GM18873 (cell line): Measurements from ENCODE around the gene PTPN9.
"Not testable (repeated sequence)": the region's sequence is repeated elsewhere in the genome, so short reads cannot be mapped to it uniquely, and the experiment has no call there.

Source experiments
- ATAC-seq: cut with Tn5 transposase; IDR thresholded peaks from one replicate; pipeline ENCODE4 v1.9.1; 2021; ENCODE audit warnings: mild to moderate bottlenecking, moderate library complexity, moderate number of reproducible peaks; ENCODE audit not compliant: unreplicated experiment, low FRiP score

The PTPN9 gene

DNA sequence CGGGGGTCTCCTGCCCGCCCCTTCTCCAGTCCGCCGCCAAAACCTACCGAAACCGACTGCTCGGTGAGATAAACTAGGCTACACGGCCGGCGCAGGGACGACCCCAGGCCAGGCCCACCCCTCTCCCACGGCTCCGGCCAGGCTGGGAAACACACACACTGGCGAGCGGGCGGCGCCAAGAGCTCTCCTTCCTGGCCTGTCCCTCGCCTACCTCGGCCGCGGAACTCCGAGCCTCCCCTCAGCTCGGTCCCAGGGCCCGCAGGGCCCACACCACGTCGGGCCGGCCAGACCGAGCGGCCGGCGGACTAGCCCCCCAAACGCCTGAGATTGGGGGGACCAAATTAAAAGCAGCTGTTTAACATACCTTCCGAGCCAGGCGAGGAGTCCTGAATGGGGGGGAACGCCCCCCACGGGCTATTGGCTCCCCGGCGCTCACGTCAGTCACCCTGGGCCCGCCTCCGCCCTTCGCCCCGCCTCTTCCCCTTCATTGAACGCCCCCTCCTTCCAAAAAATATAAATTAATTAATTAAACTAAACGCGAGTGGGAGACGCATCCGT is 123.6 kb downstream of the PTPN9 start:
- ATAC-seq = no peak

DNA sequence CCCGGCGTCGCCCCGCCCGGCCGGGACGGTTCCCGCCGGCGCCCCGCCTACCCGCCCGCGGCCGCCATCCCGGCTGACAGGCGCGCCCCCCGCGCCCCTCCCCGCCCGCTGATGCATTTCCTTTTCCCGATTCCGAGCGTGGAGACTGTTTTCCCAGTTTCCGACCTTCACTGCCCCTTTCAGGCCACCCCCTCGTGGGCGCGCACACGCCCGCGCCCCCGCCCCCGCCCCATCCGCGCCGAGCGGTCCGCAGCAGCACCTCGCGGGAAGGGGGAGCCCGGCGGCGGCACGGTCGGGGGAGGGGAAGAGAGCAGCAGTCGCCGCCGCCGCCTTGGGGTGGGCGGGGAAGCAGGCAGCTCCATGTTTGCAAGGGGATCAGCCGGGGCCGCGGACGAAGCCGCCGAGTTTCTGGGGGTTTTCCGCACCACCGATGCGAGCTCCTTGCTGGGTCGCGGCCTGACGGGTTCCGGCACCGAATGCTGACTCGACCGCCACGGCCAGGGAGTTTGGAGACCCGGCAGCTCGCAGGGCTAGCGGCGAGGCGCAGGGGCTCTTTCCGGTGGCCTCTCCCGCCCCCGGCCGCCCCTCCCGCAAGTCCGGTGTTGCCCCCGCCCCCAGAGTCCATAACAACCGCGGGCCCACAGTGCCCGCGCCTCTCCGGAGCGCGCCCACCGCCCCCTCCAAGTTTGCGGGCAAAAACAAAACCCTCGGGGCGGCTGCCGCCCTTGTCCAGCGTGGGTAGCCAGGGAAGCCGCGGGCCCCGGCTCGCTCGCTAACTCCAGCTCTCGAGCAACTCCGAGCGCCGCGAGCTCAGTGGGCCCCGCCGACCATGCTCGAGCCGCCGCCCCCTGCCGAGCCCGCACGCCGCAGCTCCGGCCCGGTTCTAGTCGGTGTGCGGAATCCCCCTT is 124.4 kb downstream of the PTPN9 start:
- no peak for ATAC-seq

DNA sequence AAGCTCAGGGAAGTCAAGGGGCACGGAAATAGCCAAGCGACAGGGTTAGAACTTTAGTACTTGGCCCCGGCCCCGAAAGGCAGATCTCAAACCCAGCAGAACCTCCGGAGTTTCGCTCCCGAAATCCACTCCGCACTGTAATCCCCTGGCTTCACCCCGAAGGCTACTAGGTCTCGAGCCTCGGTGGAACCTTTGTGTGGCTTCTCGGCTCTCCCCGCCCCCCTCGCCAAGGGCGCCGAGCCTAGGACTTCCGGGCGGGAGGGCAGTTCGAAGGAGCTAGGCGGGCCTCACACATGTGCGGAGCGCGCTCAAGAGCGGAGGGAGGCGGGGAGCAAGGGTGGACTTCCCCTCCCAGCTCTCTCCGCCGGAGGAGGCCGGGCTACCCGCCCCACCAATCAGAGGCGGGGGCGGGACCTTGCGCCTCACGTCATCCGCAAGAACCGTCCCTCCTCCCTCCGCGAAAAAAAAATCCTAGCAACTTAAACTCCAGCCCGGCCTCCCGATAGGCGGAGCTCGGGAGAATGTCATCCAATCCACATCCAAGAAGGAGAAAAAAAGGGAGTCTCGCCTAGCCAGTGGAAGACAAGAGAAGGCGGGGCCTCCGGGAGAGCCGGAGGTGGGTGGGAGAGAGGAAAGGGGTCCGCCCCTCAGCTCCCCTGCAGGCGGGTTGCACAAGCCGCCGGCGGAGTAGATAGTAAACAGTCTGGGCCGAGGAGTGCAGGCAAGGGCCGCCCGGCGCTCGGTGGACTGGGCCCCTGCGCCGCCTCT is 125.2 kb downstream of the PTPN9 start:
- peak; percentile 32 for ATAC-seq

DNA sequence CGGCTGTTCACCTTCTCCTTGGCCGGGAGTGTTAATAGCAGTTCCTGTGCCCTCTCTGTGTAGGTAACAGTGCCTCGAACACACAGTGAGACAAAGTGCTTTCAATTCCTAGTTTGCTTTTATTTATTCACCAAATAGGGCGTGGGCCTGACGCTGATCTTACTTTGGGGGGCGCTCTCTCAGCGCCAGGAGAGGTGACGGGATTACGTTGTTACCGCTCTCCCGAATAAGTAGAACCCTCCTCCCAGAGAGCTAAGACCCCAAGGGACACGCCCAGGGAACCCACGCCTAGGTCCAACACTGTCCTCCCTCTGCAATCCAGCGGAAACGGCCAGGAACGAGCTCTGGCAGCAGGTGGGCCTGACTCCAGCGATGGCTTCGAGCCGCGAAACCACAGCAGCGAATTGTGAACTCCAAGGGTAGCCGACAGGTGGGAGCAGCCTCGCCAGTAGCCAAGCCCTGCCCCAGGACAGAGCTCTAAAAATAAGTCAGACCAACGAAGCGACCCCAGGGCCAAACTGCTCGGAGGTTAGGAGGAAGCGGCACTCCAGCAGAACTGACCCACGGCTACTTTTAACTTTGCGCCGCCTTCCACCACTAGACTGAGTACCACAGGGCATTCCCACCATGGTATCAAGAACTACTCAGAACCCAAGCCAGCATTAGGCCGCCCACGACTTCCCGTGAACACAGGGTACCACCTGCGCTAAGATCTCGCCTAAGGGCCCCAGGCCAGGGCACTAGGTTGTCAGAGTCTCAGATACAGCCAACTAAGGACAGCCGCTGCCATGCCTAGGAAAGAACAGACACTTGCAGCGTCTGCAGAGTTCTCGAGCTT is 126.0 kb downstream of the PTPN9 start:
- no peak for ATAC-seq

DNA sequence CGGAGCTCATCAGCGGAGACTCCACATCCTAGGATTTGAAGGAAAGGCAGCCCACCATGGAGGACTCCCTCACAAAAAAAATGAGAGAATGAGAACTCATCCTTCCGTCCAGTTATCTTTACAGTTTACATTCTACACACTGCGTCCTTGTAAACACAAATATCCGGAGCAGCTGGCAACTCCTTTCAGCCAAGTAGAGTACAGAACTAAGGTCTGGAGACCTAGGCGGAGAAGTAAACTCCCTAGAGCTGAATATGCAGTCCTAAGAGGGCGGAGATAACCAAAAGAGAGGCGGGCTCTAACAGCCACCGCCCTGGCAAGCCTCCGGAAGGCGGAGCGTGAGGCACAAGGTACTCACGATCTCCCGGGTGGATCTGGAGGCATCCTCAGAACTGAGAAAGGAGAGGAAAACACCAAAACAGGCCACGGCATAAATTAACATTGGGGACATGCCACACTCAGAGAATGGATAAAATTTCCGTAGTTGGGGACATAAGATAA is 126.7 kb downstream of the PTPN9 start:
- no peak for ATAC-seq

DNA sequence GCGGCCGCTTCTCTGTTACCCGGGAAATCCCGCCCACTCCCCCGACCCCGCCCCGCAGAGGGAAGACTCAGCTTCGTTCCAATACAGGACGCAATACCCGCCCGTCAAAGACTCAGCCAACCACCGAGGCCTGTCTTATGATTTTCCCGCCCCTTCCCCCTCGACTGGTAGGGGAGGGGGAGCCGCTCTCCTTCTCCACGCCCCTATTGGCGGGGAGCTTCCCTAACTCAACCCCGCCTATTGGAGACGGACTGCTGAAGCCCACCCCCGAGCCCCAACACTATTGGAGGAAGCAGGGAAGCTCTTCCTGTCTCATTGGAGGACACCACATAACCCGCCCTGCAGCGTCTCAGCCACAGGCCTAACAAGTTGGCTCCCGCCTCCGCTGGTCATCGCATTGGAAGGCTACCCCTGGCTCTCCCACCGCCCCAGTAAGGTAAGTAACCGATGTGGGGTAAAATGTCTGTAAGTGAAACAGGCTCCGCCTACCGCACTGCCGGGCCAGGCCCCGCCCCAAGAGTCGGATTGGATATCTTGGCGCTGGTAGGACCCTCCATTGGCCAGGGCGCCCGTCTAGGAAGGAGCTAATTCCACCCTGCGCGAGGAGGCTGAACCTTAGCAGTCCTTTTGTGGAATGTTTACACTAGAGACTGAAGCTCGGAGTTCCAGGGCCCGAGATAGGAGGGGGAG is 127.3 kb downstream of the PTPN9 start, which contains the start of gene SIN3A:
Gene SIN3A, minus strand, starts transcription at position 17 of the 690 bp plus-strand sequence. CDS start 21,315 bp downstream, outside the sequence.
- ATAC-seq = peak; percentile 45

DNA sequence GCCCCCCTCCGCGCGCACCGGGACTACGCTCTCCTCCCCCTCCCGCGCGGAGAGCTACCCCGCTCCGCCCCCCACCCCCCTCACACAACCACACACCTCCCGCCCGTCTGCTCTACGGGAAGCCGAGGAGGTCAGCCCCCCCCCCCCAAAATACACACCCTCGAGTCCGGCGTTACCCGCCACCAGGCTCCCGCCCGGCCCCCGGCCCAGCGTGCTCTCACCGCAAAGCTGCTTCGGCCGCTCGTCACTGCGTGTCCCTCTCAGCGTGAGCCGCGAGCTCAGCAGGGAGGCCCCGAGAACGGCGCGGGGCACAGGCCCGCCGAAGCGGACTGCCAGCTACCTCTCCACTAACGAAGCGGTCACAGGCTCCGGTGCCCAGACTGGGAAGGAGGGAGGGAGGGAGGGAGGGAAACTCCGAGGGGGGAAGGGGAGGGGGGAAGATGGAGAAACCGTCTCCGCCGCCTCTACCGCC is 127.9 kb downstream of the PTPN9 start:
- no peak for ATAC-seq

DNA sequence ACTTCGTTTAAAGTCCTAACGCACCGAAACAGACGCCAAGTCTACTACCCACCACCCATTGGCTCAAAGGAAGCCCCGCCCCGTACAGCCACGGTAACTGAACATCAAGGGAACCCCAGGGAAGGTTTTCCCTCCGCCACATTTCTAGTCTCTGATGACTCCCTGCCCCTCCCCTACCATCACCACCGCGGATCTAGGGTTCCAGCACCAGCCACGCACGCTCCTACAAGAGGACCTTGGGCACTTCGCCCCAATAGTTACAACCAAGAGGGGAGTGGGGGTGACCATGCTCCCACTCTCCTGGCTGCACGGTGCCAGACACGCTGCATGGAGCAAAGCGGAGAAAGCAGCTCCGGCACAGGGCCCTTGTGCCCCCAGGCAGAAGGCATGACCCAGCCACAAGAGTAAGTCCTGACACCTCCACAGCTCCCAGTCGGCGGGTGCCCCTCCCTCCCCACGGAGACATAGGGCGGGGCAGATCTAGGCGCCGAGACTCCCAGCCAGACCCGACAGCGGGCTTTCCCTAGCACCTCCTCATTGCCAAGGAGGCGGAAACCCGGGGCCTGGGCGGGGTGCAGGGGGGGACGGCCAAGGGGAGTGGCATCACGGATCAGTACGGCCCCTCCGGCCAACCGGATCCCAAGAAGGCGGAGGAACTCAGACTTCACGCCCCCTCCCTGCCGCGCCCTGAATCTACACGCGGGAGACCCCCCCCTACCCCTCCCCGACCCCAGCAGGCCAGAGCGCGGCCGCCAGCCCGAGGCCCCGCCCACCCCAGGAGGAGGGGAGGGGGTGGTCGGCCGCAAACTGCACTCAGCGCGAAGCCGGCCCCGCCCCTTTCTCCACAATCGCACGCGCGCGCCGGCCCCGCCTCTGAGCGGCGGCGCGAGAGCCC is 128.6 kb downstream of the PTPN9 start:
- ATAC-seq = peak; percentile 14

DNA sequence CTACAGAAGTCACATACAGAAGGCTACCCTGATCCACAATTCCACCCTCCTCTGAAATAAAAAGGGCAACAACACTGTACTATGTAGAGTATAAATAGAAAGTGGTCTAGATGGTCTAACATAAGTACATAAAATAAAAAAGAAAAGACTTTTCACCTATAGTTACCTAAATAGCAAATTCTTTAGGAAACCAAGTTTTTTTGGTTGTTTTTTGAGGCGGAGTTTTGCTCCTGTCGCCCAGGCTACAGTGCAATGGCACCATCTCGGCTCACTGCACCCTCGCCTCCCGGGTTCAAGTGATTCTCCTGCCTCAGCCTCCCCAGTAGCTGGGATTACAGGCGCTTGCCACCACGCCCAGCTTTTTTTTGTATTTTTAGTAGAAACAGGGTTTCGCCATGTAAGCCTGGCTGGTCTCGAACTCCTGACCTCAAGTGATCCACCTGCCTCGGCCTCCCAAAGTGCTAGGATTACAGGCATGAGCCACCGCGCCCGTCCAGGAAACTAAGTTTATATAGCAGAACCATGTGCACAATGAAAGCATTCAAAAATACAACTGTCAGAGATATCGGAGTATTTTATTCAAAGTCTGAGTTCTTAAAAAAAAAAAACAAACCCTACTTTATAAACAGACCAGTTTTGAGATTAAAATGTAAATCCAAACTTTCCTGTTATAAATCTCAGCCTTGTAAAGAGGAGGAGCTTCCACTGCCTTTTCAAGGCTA is 129.4 kb downstream of the PTPN9 start:
- no peak for ATAC-seq

DNA sequence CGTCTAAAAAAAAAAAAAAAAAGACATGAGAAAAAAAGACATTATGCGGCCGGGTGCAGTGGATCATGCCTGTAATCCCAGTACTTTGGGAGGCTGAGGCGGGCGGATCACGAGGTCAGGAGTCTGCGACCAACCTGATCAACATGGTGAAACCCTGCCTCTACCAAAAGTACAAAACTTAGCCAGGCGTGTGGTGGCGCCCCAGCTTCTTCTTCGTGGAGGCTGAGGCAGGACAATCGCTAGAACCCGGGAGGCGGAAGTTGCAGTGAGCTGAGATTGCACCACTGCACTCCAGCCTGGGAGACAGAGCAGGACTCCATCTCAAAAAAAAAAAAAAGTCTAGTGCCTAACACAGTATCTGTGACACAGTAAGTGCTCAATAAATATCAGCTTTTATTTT is 130.9 kb downstream of the PTPN9 start:
- not testable (repeated sequence) for ATAC-seq

DNA sequence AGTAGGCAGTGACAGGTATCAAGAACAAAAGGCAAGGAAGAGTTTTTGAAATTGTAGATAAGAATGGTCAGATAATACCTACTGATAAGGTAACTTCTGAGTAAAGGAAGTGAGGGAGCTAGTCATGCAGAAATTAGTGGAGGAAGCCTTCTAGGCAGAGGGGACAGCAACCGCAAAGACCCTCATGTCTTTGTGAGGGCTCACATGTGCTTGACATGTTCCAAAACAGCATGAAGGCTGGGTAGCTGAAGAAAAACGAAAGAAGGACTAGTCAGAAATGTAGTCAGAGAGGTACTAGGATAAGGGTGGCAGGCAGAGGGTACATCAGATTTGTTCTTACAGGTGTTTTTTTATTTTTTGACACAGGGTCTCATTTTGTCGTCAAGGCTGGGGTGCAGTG is 133.0 kb downstream of the PTPN9 start:
- no peak for ATAC-seq

DNA sequence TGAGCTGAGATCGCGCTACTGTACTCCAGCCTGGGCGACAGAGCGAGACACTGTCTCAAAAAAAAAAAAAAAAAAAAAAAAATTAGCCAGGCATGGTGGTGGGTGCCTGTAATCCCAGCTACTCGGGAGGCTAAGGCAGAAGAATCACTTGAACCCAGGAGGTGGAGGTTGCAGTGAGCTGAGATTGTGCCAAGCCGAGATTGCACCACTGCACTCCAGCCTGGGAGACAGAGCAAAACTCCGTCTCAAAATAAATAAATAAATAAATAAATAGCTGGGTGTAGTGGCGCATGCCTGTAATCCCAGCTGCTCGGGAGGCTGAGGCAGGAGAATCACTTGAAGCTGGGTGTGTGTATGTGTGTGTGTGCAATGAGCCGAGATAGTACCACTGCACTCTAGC is 133.8 kb downstream of the PTPN9 start:
- ATAC-seq = not testable (repeated sequence)

DNA sequence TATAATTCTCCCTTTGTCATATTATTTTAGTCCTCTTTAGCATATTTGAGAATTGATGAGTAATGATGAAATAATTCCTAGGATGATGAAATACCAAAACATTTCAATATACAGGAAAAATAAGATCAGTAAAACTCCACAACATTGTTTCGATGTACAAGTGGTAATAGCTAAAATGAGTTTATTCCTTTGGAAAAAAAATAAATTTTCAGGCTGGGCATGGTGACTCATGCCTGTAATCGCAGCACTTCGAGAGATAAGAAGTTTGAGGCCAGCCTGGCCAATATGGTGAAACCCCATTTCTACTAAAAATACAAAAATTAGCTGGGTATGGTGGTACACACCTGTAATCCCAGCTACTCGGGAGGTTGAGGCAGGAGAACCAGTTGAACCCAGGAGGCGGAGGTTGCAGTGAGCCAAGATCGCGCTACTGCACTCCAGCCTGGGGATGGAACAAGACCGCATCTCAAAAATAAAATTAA is 135.1 kb downstream of the PTPN9 start:
- ATAC-seq = not testable (repeated sequence)

DNA sequence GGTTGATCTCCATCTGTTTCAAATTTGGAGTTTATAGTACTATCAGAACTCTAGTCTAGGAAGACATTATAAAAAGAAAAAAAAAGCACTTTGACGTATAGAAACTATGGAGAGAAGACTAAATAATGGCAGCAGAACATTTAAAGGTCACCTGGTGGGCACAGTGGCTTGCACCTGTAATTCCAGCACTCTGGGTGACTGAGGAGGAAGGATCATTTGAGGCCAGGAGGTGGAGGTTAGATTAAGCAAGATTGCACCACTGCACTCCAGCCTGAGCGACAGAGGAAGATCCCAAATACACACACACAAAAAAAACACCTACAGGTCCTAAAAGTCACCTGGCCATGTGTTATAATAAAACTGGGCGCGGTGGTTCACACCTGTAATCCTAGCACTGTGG is 141.4 kb downstream of the PTPN9 start:
- ATAC-seq = no peak

DNA sequence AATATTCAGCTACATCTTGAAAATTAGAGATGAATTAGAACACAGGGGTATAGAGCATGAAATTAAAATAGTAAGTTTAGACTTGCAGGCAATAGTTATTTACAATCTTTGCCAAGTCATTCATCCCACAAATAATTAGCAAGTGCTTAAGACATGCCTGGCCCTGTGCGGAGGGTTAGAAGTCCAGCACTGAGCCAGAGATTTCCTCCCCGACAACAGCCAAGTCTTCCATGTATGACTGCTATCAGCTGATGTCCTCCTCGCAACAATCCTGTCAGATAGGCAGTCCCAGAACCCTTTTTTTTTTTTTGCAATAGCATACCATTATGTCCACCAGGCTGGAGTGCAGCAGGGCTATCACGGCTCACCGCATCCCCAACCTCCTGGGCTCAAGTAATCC is 142.2 kb downstream of the PTPN9 start:
- ATAC-seq = no peak

DNA sequence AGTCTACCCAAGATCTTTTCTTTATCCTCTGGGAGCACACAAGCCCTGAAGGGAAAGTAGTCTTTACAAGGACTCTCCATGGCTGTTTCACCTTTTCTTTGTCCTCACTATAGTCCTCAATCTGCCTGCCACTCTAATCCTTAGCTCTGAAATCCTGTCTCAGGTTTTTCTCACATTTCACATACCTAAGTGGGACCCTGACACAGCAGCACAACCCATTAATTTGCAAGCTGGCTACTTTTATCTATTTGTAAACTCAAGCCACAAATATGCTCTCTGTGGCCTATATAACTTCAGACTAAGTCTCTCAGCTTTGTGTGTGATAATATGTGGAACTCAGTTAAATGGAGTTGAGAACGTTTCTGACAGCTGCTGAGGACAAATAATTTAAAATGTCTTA is 147.4 kb downstream of the PTPN9 start:
- ATAC-seq = no peak

DNA sequence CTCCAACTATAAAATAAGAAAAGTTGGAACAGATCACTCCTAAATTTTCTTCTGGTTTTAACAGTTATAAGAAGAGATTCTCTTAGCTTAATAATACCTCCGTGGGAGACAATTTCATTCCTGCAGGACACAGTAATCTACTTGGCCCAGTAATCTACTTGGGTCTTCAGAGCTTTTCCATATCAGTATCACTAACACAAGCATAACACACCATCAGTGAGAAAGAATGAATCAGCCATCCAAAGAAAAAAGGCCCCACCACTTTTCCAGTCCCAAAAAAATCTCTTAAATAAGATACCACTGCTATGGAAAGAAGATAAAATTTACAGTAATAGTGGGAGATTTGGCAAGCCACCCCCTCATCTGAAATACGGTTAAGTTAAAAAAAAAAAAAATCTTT is 147.8 kb downstream of the PTPN9 start:
- ATAC-seq = no peak

DNA sequence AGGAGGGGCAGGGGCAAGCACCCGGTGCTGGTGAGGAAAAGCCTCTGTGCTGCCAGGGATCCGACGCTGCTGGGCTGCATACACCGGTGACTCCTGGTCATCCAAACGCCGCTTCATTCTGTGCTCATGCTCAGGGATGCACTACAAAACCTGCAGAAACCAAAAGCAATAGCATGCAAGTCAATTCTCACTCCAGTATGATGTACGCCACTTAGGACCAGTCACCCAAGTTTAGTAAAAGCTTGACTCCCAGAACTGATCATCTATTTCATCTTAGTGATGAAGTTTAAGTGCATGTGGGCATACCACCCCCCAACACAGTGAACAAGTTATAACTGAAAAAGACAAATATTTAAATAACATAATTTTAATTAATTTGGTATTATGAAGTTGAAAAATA is 148.9 kb downstream of the PTPN9 start:
- ATAC-seq = no peak
